NCI-H2029 treated with DMSO at 0.1 percent for 48 hours (cell line): Measurements from ENCODE around the gene TMEM248.
"Not testable (repeated sequence)": the region's sequence is repeated elsewhere in the genome, so short reads cannot be mapped to it uniquely, and the experiment has no call there.

Experiments used
- DNase-seq: peaks from one replicate; lab custom pipeline; 2025; lab: John Stamatoyannopoulos, UW

The TMEM248 gene

GRCh38 chr7:67000601-67001258, 79.7 kb downstream of the TMEM248 start:
- not testable (repeated sequence) for DNase-seq

GRCh38 chr7:67004145-67004544, 83.1 kb downstream of the TMEM248 start:
- DNase-seq = not testable (repeated sequence)

GRCh38 chr7:67006965-67007364, 85.9 kb downstream of the TMEM248 start:
- DNase-seq = no peak
